GM19463 (cell line): Measurements from ENCODE around the gene FAM161B.
A peak's percentile ranks its signal among the peaks of the same experiment; 100 is the strongest.
"Not testable (repeated sequence)": the region's sequence is repeated elsewhere in the genome, so short reads cannot be mapped to it uniquely, and the experiment has no call there.

Experiments
- ATAC-seq: cut with Tn5 transposase; IDR thresholded peaks from one replicate; pipeline ENCODE4 v1.9.1; 2021; ENCODE audit warnings: mild to moderate bottlenecking, moderate library complexity; ENCODE audit not compliant: unreplicated experiment

The FAM161B gene

GRCh38 chr14:73944432-73945158 is 5.3 kb downstream of the FAM161B start:
- ATAC-seq: no peak

GRCh38 chr14:73943083-73943482 is 6.8 kb downstream of the FAM161B start:
- ATAC-seq: no peak

GRCh38 chr14:73942180-73942579 is 7.7 kb downstream of the FAM161B start:
- ATAC-seq: no peak

GRCh38 chr14:73937012-73937411 is 12.9 kb downstream of the FAM161B start:
- ATAC-seq: no peak

- no peak for ATAC-seq
These were observed 13.3 kb downstream of the FAM161B start for GRCh38 chr14:73936548-73936947.

GRCh38 chr14:73935666-73936065 is 14.2 kb downstream of the FAM161B start:
- ATAC-seq: no peak

- ATAC-seq: no peak
These were observed 25.6 kb downstream of the FAM161B start for GRCh38 chr14:73924337-73924736.

- not testable (repeated sequence) for ATAC-seq
These were observed 30.4 kb downstream of the FAM161B start for GRCh38 chr14:73919457-73919856.

GRCh38 chr14:73916324-73916723 is 33.6 kb downstream of the FAM161B start:
- ATAC-seq: no peak

GRCh38 chr14:73913256-73913655 is 36.6 kb downstream of the FAM161B start:
- ATAC-seq: no peak

- ATAC-seq: no peak
These were observed 40.2 kb downstream of the FAM161B start for GRCh38 chr14:73909681-73910080.

GRCh38 chr14:73903028-73903427 is 46.9 kb downstream of the FAM161B start:
- no peak for ATAC-seq

GRCh38 chr14:73896521-73896920 is 53.4 kb downstream of the FAM161B start:
- no peak for ATAC-seq

- ATAC-seq: no peak
These were observed 54.0 kb downstream of the FAM161B start for GRCh38 chr14:73895939-73896338.

- ATAC-seq: not testable (repeated sequence)
These were observed 55.7 kb downstream of the FAM161B start for GRCh38 chr14:73894180-73894687.

- no peak for ATAC-seq
These were observed 60.5 kb downstream of the FAM161B start for GRCh38 chr14:73889376-73889775.

GRCh38 chr14:73888971-73889370 is 60.9 kb downstream of the FAM161B start:
- ATAC-seq: no peak

GRCh38 chr14:73888460-73888725 is 61.5 kb downstream of the FAM161B start:
- no peak for ATAC-seq

- no peak for ATAC-seq
These were observed 62.0 kb downstream of the FAM161B start for GRCh38 chr14:73887694-73888459.

- ATAC-seq: no peak
These were observed 62.6 kb downstream of the FAM161B start for GRCh38 chr14:73887318-73887616.

- peak; percentile 97 for ATAC-seq
These were observed 63.2 kb downstream of the FAM161B start, which contains the start of gene ZNF410 for GRCh38 chr14:73886449-73887317. TSS of gene ZNF410 (plus strand) at chr14:73886859. CDS start at chr14:73892176, 5,317 bp downstream.
